Adipose tissue (tissue), 3 donors: ENCODE data around the gene LIPI. TPM values are rescaled to one million over a fixed set of nuclear protein-coding genes. Genes with fewer than 3 reads are reported as not detected.
"Not testable (repeated sequence)": the region's sequence is repeated elsewhere in the genome, so short reads cannot be mapped to it uniquely, and the experiment has no call there.

Experiments
- H3K27ac ChIP-seq: one replicate; pipeline ENCODE4 v1.5.1; 2013; ENCODE audit warnings: low read depth, low read length
- WGBS, 3 donors: extraction: QIAGEN DNeasy Blood & Tissue Kit; methylation state at CpG; one replicate each; pipeline ENCODE4 v1.1.7; 2013; 5-methylcytosine and 5-hydroxymethylcytosine counted together
- polyA plus RNA-seq, 3 donors: library from polyadenylated mRNA; stranded (reverse); fragments of 200-250 nt; gene quantifications; one replicate each; pipeline ENCODE4 v1.2.3, GENCODE V29; 2013
- donor health status: healthy with polysubstance abuse.
- donor health status: Bipolar disorder and iron deficiency.
- donor health status: healthy.

Gene LIPI
- polyA plus RNA-seq: not detected

DNA sequence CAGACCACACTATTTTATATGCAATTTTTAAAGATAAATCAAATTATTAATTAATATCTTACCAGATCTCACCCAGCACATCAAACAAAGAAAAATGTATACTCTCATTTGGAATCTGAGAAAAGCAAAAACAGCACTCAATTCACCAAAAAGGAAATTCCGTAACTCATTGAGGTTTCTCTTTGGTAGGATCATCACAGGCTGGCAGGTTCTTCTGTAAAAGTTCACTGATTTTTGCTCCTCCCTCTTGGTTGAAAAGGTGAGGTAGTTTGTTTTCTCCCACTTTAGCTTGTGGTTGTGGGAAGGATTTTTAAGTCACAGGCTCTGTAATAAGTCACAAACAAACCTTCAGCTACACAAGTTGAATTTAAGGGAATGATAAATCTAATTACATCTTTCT, at the start of gene LIPI:
Gene LIPI (minus strand): TSS at position 218 of the 400 bp plus-strand sequence. CDS start 110 bp downstream, at position 108.
- 79 to 90% (median 88%) methylated on average over 1 of the region's 1 CpG for WGBS, 3 donors
- H3K27ac ChIP-seq: no peak within 1 kb of the TSS

DNA sequence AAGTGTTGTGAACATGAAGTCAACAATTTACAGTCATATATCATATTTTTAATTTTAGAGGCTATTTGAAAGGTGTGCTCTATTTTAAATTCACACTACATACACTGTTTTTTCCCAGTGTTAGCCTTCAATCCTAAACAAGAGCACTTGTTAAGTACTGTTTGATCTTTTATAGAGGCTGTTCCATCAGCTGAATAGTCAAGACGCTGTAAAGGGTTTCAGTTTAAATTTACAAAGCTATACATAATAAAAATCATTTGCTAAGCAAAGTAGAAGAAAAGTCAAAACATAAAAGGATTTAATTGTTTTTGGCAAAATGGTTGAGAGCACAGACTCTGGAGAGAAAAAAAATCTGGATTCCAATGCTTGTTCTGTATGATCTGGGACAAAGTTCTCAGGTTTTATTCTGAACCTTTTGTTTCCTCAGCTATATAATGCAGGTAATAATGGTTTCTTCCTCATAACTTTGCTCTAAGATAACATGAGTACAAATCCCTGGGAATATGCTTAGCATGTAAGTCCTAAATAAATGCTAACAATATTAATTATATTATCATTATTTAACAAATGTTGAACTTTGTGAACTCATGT, 49.5 kb upstream of the LIPI start:
- WGBS, 3 donors: 21 to 48% (median 30%) methylated on average over 1 of the region's 1 CpG
- H3K27ac ChIP-seq: no peak overlapping the region

DNA sequence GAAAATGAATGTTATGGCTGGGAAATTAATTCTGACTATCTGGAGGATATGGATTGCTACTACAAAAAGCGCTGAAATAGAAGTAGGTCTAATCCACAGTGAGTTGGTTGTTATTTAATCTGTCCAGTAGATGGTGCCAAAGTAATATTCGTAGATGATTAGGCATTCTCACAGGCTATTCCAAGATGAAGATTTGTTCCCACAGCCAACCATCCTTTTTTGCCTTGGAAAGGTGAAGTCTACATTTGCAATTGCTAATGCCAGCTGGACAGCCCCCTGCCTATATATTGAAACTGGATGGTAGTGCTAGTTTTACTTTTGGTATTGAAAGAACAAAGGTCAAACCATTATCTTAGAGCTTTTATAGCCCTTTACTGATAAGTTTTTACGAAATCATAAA, 49.0 kb upstream of the LIPI start:
- H3K27ac ChIP-seq: no peak overlapping the region
- WGBS, 3 donors: 15 to 43% (median 34%) methylated on average over 3 of the region's 3 CpGs

DNA sequence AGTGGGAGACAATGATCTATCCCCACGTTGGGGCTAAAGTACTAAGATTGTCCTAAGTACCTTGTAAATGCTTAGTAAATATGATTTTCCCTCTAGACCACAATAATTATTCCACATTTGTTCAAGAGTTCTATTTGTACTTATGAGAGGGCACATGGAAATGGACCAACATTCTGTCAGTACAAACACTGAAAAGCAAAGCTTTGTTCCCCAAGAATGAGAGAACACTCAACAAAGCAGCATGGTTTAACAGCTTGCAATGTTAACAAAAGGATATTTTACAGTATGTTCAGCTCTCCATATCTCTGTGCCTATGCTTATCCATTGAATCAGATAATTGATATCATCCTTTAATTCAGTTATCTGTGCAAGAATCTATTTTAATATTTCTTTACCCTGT, 40.6 kb upstream of the LIPI start:
- WGBS, 3 donors: 21 to 51% (median 46%) methylated on average over 1 of the region's 1 CpG

DNA sequence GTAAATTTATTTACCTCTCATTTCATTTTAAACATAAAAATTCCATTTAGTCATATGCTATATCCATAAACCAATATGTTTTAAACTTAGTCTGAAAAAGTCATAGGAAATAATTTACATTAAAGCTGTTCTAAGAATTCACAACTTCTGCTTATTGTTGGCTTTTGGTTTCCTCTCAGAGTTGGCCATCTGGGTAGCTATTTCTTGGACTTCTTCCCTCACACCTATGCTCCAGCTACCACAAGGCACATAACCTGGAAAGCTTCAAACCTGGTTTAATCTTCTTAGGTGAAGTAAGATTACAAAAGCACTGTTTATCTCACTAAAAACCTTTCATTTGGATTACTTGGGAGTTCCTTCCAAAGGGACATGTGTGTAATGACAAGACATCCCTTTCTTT, 35.0 kb upstream of the LIPI start:
- no peak overlapping the region for H3K27ac ChIP-seq

More for the DNA sequence above, 40.6 kb upstream of the LIPI start:
- H3K27ac ChIP-seq: no peak overlapping the region

DNA sequence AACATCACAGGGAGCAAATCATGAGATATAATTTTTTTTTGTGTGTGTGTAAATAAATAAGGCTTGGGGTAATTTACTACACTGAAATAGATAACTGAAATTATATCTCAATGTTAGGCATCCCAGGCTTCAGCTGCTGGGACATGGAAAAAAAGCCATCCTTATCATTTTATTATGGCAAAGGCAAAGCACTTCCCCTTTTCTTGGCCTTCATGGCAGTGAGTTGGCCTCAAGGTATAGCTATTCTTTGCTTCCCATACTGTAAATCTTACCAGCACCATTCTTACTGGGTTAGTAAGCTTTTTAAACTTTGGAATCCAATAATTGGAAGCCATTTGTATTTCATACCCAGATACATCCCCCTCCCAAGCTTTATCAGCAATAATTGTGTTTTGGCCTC, 34.2 kb upstream of the LIPI start:
- H3K27ac ChIP-seq: no peak overlapping the region

DNA sequence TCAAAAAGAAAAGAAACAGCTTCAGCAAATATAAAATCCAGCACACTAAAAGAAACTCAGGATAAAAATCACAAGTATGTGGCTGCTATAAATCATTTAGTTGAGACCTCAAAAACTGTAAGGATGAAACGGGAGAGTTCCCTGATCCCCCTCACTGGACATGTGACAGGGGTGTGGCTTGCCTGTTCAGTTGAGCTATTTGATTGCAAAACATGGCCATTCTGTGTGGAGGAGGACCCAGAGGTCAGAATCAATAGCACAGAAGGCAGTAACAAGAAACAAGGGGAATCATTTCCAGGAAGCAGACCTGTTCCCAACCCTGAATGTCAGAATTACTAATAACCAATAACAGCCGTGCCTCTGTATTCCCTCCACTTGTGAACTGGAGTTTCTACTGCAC, 33.1 kb upstream of the LIPI start:
- WGBS, 3 donors: 29 to 38% (median 35%) methylated on average over 2 of the region's 2 CpGs
- H3K27ac ChIP-seq: no peak overlapping the region

DNA sequence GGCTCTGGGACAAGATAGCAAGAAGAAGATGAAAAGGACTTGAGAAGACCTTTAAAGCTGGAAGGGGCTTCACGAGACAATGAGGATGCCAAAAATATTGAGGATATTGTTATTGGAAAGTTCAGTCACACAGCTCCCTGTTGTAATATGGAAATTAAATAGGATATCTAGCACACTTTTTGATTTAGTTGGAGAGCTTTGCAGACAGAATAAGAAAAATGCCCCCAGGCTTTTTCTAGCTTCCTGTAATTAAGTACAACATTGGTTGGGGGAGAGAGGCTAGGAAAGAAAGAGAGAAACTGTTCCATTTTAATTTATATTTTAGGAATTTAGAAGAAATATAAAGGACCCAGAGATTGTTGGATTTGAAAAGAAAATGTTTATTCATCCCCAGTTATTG, 32.7 kb upstream of the LIPI start:
- WGBS, 3 donors: 39 to 78% (median 69%) methylated on average over 1 of the region's 1 CpG
- H3K27ac ChIP-seq: no peak overlapping the region

DNA sequence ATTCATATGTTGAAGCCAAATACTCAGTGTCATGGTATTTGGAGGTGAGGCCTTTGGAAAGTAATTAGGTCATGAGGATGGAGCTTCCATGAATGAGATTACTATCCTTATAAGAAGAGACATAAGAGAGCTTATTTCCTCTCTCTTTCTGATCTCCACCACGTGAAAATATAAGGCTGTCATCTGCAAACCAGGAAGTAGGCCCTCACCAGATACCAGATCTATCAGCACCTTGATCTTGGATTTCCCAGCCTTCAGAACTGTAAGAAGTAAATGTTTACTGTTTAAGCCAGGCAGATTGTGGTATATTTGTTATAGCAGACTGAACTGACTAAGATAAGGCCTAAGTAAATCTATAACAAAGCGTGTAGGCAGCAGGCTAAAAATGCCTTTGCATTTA, 30.5 kb upstream of the LIPI start:
- WGBS, 3 donors: 24 to 54% (median 46%) methylated on average over 2 of the region's 2 CpGs
- no peak overlapping the region for H3K27ac ChIP-seq

DNA sequence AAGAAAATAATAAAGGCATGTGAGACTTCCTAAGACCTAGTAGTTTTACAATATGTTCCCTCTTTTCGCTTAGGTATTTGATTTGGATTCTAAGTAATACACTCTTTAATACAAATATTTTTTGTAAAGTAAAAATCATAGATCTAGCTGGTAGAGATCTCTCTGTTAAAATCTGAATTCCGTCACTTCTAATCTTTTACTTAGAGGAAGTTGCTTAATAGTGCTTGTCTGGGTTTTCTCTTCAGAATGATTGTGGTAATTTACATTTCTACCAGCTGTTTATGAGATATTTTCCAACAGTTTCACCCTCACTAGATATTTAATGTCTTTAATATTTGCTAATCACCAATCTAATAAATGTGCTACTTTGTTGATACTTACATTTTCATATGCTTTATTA, 28.5 kb upstream of the LIPI start:
- no peak overlapping the region for H3K27ac ChIP-seq
- WGBS, 3 donors: 70 to 90% (median 76%) methylated on average over 2 of the region's 2 CpGs

DNA sequence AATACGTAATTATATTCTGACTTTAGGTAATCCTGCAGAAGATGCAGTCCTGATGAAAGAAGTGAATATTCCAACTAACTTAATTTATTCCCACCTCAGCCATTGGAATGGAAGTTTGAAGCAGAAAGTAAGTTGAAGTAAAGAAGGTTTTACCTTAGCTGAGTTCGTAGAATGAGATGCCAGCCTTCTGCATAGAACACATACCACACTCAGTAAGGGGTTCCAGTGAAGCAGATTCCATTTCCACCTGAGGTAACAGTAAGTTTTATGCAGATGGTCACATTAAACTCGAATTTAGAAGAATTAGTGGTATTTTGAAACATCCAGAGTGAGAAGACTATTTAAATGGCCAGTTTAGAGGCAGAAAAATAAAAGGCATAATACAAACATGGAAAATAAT, 25.4 kb upstream of the LIPI start:
- WGBS, 3 donors: 38 to 60% (median 56%) methylated on average over 3 of the region's 3 CpGs
- no peak overlapping the region for H3K27ac ChIP-seq

DNA sequence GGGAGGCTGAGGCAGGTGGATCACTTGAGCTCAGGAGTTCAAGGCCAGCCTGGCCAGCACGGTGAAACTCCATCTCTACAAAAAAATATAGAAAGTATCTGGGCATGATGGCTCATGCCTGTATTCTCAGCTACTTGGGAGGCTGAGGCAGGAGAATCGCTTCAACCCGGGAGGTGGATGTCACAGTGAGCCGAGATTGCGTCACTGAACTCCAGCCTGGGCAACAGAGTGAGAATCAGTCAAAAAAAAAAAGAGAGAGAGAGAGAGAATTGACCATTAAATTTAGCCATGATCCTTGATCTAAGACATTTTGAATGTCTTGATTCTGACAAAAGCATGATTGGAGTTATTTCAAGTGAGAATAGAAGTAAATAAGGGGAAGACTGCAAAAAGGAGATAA, 24.3 kb upstream of the LIPI start:
- no peak overlapping the region for H3K27ac ChIP-seq
- WGBS, 3 donors: 79 to 83% (median 82%) methylated on average over 5 of the region's 5 CpGs

DNA sequence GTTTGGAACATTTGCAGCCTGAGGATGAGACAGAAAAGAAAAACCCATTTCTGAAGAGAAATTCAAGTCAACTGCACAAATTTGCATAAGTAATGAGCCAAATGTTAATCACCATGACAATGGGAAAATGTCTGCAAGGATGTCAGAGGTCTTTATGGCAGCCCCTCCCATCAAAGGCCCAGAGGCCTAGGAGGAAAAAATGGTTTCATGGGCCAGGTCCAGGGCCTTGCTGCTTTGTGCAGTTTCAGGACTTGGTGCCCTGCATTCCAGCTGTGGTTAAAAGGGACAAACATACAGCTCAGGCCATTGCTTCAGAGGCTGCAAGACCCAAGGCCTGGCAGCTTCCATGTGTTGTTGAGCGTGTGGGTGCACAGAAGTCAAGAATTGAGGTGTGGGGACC, 18.6 kb upstream of the LIPI start:
- WGBS, 3 donors: 77 to 85% (median 82%) methylated on average over 1 of the region's 1 CpG
- H3K27ac ChIP-seq: no peak overlapping the region

DNA sequence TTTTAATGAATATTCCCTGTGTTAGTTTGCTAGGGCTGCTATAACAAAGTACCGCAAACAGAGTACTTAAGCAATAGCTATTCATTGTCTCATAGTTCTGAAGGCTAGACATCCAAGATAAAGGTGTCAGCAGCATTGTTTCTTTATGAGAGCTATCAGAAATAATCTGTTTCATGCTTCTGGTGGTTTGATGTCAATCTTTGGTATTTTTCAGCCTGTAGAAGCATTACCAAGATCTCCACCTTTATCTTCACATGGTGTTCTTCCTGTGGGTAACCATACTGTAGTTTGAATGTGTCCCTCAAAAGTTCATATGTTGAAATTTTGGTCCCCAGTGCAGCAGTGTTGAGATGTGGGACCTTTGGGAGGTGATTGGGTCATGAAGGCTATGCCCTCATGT, 12.6 kb upstream of the LIPI start:
- WGBS, 3 donors: 86 to 91% (median 90%) methylated on average over 1 of the region's 1 CpG
- no peak overlapping the region for H3K27ac ChIP-seq

DNA sequence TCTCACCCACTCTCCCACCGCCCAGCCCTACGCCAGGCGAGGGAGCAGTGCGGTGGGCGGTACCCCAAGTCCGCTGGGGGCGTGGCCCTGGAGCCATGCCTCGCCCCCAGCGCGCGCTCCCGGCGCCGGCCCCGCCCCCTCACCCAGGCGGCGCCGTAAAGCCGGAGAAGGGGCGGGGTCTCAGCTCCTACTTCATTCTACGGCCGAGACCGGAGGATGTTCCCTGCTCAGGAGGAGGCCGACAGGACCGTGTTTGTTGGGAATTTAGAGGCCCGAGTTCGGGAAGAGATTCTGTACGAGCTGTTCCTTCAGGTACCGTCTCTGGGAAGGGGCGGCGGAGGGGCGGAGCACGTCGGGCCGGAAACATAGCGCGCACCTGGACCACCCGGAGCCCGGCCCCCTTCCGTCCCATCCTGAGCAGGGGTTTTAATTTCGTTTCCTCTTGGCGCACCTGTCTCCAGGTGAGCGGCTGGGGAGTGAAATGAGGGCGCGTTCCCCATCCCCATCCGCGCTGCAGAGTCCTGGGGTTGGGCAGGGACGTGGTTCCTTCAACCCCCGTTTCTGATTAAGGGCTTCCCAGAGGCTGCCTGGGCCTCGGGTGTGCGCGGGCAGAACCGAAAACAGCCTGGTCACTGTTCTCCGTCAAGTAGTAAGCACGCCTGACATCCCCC, 5.4 kb upstream of the LIPI start, which contains the start of gene RBM11:
Gene RBM11 (plus strand): TSS at position 187 of the 671 bp plus-strand sequence. CDS start 30 bp downstream, at position 217.
- no peak within 1 kb of the TSS for H3K27ac ChIP-seq
- WGBS, 3 donors: 1% methylated on average over 55 of the region's 55 CpGs

DNA sequence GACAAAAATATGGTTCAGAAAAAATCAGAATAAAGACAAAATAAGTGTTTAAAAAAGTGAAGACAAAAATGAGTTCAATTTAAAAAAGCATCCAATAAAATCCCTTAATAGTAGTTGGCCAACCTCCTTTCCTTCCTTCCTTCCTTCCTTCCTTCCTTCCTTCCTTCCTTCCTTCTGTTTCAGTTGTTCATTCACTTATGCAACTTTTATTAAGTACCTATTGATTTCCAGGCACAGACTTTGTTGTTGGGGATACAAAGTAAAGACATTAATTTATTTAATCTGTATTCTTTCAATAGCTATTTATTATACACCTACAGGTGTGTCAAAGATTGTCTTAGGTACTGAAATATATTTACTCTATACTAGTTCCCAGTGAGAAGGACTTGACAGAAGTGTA, 2.4 kb upstream of the LIPI start:
- H3K27ac ChIP-seq: no peak overlapping the region

DNA sequence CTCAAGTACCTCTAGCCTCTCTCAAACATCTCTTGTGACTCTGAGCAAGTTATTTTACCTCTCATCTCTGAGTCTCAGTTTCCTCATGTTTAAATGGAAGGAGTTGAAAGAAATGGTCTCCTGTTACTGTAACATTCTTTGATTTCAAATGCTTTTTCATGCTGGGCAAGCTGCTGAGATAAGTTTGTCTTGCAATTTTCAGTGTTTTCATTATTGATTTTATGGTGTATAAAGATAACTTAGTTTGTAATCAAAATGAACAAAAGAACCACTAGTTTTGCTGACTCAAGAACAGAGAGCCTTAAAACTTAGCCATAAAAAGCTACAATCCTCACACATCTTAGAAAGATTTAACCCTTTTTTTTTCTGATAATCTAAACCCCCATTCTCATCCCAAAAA, 4.5 kb downstream of the LIPI start:
- H3K27ac ChIP-seq: no peak overlapping the region

DNA sequence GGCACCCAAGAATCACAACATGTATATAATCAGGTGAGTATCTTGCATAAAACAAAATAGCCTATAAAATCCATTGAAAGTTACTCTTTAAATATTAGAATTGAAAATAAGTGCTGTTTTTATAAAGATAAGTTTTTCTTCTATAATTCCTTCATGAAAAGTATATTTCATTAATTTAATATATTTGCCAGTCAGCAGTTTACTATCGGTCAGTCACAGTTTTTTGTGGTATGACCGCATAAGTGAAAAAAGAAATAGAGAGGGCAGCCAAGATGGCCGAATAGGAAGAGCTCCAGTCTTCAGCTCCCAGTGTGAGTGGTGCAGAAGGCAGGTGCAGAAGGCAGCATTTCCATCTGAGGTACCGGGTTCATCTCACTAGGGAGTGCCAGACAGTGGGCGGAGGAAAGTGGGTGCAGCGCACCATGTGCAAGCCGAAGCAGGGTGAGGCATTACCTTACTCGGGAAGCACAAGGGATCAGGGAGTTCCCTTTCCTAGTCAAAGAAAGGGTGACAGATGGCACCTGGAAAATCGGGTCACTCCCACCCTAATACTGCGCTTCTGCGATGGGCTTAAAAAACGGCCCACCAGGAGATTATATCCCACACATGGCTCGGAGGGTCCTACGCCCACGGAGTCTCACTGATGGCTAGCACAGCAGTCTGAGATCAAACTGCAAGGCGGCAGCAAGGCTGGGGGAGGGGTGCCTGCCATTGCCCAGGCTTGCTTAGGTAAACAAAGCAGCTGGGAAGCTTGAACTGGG, 44.1 kb downstream of the LIPI start:
- H3K27ac ChIP-seq: not testable (repeated sequence)
- 78 to 88% (median 87%) methylated on average over 16 of the region's 16 CpGs for WGBS, 3 donors

DNA sequence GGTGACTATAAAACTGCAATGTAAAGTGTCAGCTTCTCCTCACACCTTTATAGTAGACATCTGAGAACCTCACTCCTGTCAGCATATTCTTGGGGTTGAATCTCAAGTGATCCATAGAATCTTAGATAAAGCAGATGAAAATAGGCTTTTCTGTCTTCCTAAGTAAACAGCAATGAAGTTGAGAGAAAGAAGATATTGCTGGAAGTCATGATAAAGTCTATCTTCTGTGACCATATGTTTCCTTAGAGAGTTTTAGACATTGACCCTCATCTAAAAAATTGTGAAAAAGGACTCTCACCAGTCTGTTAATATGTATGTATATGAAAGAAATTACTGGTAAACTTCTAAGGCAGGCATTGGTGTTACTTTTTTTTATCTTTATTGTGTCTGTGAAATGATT, 66.8 kb downstream of the LIPI start:
- H3K27ac ChIP-seq: no peak overlapping the region

DNA sequence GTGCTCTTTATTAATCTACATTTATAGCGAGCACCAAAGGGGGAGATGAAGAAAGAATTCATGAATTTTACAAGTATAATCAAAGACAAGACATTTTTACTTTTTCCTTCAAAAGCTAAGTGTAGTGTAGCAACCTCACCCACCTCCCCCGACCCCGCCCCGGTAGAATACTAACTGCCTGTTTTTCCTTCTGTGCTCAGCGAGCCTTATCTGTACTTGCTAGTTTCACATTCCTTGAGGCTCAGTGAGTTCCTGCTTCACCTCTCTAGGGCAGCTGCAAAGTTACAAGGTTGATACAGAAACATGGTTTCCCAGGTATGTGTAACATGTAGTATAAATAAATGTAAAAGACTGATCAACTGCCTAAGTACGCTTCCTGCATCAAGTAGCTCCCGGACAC, 86.5 kb downstream of the LIPI start:
- 89 to 94% (median 91%) methylated on average over 7 of the region's 7 CpGs for WGBS, 3 donors
- no peak overlapping the region for H3K27ac ChIP-seq
